Fibroblast of the aortic adventitia (primary cell): ENCODE measurements around the gene PREX1. TPM values are rescaled to one million over a fixed set of nuclear protein-coding genes. Genes with fewer than 3 reads are reported as not detected.

Experiments used
- DNase-seq: peaks from one replicate; pipeline ENCODE4 v3.0.0-alpha.2; 2010; ENCODE audit warnings: low read depth
- H3K4me3 ChIP-seq: 2 replicates; pipeline ENCODE4 v1.5.1; 2011; ENCODE audit warnings: low read depth, mild to moderate bottlenecking, control low read depth, low read length, moderate library complexity
- total RNA-seq: library from RNA; depleted of rRNA; stranded (reverse); fragments of >200 nt; gene quantifications from 2 replicates; pipeline ENCODE4 v1.2.3, GENCODE V29; 2012; ENCODE audit warnings: low replicate concordance
- TF ChIP-seq, protein P1 (sequence below): IDR thresholded peaks from 2 replicates; pipeline ENCODE4 v1.5.1; 2011; ENCODE audit warnings: mild to moderate bottlenecking, low read length, control low read depth, inconsistent platforms; ENCODE audit not compliant: insufficient read depth

PREX1 gene
- total RNA-seq, 1 donor, result 13.0 TPM

DNA sequence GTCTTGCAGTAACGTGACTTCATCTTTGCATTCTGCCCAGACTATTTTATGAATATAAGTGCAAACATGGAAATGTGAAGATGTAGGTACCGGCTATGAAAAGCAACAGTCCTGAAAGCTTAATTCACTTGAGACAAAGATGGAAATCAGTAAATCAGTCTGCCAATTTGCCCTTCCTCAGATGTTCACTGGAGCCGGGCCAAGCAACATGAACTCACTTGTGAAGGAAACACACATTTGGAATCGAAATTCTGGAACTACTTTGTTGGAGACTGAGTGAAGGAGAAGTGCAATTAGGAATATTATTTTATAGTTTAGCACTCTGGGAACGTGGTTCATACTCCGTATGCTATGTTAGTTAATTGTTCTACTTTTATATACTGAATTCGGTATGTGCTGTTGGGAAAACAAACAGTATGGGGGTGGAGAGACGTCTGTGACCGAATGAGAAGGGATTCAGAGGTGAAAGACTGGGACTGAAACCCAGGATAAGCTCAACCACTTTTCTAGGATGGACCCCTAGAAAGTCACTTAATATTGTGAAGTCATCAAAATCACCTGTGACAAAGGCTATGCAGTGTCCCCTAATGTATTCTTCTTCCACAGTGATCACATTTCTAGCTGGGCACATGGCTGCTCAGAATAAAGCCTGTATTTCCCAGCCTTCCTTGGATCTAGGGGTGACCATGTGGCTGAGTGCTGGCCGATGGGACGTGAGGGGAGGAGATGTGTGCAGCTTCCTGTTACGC, 95.5 kb downstream of the PREX1 start:
- DNase-seq, result no peak
- TF ChIP-seq, protein P1, sequence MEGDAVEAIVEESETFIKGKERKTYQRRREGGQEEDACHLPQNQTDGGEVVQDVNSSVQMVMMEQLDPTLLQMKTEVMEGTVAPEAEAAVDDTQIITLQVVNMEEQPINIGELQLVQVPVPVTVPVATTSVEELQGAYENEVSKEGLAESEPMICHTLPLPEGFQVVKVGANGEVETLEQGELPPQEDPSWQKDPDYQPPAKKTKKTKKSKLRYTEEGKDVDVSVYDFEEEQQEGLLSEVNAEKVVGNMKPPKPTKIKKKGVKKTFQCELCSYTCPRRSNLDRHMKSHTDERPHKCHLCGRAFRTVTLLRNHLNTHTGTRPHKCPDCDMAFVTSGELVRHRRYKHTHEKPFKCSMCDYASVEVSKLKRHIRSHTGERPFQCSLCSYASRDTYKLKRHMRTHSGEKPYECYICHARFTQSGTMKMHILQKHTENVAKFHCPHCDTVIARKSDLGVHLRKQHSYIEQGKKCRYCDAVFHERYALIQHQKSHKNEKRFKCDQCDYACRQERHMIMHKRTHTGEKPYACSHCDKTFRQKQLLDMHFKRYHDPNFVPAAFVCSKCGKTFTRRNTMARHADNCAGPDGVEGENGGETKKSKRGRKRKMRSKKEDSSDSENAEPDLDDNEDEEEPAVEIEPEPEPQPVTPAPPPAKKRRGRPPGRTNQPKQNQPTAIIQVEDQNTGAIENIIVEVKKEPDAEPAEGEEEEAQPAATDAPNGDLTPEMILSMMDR, result no peak

DNA sequence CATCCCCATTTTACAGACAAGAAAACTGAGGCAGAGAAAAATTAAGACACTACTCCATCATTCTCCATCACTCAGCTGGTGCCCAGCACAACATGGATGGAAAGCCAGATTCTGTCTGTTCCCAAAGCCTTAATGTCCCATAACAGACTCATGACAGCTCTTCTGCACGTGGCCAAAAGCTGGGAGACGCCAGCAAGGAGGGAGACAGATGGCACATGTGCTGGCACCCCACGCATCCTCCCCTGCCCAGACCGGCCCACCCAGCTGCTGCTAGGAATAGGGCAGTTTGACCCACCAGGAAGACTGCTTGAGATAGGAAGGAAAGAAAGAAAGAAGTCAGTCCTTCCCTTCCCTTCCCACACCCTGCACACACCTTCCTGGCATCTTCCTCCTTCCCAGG, 96.3 kb downstream of the PREX1 start:
- H3K4me3 ChIP-seq, result no peak overlapping the region
- TF ChIP-seq, protein P1, result no peak
- DNase-seq, result no peak

More for the DNA sequence above, 95.5 kb downstream of the PREX1 start:
- H3K4me3 ChIP-seq, result no peak overlapping the region

DNA sequence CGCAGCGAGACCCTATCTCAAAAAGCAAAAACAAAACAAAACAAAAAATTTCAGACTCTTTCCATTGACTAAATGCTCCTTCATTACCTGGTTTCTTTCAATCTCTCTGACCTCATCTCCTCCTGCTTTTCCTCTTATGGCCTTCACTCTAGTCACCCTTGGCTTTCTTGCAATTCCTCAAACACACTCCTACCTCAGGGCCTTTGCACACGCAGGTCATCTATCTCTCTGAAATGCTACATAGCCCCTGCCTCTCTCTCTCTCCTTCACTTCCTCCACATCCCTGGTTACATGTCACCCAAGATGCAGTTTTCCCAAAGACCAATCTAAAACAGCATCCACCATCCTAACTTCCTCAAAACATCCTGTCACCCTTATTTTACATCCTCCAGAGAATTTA, 96.8 kb downstream of the PREX1 start:
- no peak for DNase-seq
- TF ChIP-seq, protein P1, result no peak
- H3K4me3 ChIP-seq, result no peak overlapping the region

DNA sequence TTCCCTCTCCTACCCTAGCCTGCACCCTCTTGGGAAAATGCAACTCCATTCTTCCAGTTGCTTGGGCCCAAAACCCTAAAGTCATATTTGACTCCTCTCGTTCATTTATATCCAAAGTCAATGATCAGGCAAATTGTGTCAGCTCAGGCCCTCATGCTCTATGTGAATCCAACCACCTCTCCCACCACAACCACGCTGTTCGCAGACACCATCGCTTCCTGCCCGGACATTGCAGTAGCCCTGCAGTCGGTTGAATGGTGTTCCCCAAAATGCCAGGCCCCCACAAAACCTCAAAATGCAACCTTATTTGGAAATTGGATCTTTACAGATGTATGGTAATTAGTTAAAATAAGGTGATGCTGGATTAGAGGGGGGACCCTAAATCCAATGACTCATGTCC, 98.3 kb downstream of the PREX1 start:
- H3K4me3 ChIP-seq, result no peak overlapping the region
- TF ChIP-seq, protein P1, result no peak
- DNase-seq, result no peak

DNA sequence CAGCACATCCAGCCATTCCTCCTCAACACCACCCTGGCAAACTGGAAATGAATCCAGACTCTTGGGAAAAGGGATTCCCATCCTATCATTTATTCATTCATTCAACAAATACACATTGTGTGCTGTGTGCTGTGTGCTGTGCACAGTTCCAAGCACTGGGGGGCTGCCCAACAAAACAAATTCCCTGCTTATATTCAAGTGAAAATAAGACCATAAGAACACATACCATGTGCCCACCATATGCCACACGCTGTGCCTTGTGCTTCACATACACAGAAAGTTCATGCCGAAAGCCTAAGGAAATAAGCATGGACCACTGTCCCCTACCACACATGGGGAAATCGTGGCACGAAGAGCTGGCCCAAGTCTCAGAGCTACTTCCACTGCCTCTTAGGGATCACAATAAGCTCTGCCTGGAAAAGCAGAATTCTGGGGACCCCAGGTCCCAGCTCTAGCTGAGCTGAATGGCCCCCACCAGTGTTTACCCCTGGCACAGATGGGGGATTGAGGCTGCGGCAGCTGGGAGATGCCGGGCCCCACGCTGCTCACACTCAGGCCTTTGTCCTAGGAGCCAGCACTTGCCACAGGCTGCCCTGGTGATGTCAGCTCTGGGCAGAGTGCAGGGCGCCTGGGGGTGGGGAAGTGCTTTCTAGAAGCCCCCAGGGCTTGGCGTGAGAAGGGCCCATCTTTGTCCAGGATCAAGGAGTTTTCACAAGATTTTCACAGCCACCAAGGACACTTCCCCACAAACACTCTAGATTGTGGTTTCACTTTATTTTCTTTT, 99.6 kb downstream of the PREX1 start:
- H3K4me3 ChIP-seq, result no peak overlapping the region
- TF ChIP-seq, protein P1, result no peak

DNA sequence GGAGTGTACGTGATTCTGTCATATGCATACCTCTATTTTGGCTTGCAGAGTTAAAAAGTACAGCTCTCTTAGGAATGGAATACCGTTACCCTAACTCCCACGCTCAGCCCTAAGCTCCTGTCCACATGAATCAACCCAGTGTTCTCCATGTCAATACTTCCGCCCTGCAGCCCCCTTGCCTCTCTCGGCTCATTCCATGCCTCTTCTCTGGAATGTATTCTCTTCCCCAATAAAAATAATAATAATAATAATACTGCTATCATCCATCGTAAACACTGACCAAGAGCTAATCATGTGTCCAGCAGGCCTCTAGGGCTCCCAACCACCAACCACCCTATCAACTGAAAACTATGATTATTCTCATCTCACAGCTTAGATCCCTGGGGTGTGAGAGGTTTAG, 100.6 kb downstream of the PREX1 start:
- no peak overlapping the region for H3K4me3 ChIP-seq
- TF ChIP-seq, protein P1, result no peak
- no peak for DNase-seq

More for the DNA sequence above, 99.6 kb downstream of the PREX1 start:
- DNase-seq, result no peak
